Panc1 (cell line): ENCODE measurements around the gene PDZD2.

Source experiments
- CTCF ChIP-seq: fragments of 450-650 bp; IDR thresholded peaks from 2 replicates; pipeline ENCODE4 v1.5.1; 2017; ENCODE audit warnings: mild to moderate bottlenecking
- POLR2AphosphoS5 ChIP-seq: IDR thresholded peaks from 2 replicates; pipeline ENCODE4 v1.6.1; 2012; ENCODE audit warnings: mild to moderate bottlenecking, low read depth, low read length, moderate library complexity
- REST ChIP-seq, 2 experiments: IDR thresholded peaks; 2 replicates each; pipeline ENCODE4 v1.6.1; 2011 to 2012; ENCODE audit warnings: low read depth in 2 of 2, control low read depth in 1 of 2, low read length in 1 of 2, mild to moderate bottlenecking in 1 of 2, moderate library complexity in 1 of 2; ENCODE audit not compliant: insufficient read depth in 1 of 2
- SIN3A ChIP-seq: IDR thresholded peaks from 2 replicates; pipeline ENCODE4 v1.6.1; 2012; ENCODE audit warnings: low read depth, mild to moderate bottlenecking, low read length, moderate library complexity, borderline replicate concordance; ENCODE audit not compliant: insufficient read depth
- TCF7L2 ChIP-seq: IDR thresholded peaks from 2 replicates; pipeline ENCODE4 v1.6.1; 2011; ENCODE audit warnings: mild to moderate bottlenecking, low read depth, low read length, inconsistent platforms

- no peak for TF ChIP-seq CTCF
- TF ChIP-seq SIN3A = no peak
- TF ChIP-seq POLR2AphosphoS5 = no peak
- TF ChIP-seq REST (IDR thresholded peaks at IDR 0.05; ENCODE audit: insufficient read depth in 1 of 2, low read depth in 2 of 2, low read length in 1 of 2) = no peak
- no peak for TF ChIP-seq TCF7L2
These were observed 511.4 kb downstream of the PDZD2 start for GRCh38 chr5:32150366-32150765.
